Measurements from ENCODE around the gene BAD. TPM values are rescaled to one million over a fixed set of nuclear protein-coding genes. Genes with fewer than 3 reads are reported as not detected.
"Not testable (repeated sequence)": the region's sequence is repeated elsewhere in the genome, so short reads cannot be mapped to it uniquely, and the experiment has no call there.

BAD gene
- total RNA-seq, 2 donors from 2014 or later = 39.2 to 83.8 TPM

DNA sequence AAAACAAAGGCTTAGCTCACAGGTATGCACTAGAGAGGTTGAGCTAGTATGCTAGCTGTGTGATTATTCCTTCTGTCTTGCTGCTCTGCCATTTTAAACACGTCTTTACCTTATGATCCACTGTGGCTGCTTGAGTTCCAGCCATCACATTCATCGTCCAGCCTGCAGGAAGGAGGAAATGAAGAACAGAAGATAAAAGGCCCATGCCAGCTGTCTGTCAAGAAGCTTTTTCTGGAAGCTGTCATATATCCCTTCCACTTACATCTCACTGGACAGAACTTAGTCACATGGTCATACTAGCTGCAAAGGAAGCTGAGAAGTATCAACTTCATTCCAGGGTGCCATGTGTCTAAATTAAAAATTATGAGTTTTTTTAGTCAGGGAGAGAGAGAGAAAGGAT, 42.9 kb upstream of the BAD start:
- peaks cover 0 to 20% of the 10 kb centered on the region in 2 donors for H3K4me1 ChIP-seq (ENCODE audit: control insufficient read depth in 1 of 2, low read depth in 2 of 2)
- TF ChIP-seq CTCF (IDR thresholded peaks at IDR 0.05) = no peak
- no peaks in the 10 kb centered on the region for H3K27me3 ChIP-seq (replicated peaks; ENCODE audit: insufficient read depth)

GRCh38 chr11:64324692-64325469, 40.4 kb upstream of the BAD start:
- Histone ChIP-seq H3K27me3 (replicated peaks; ENCODE audit: insufficient read depth) (no peaks in the 10 kb centered on the region), H3K27ac (no peak overlapping the region), H3K36me3 (peaks cover 7% of the 10 kb centered on the region), H3K9me3 (no peaks in the 10 kb centered on the region), H3K4me1 (ENCODE audit: control insufficient read depth in 1 of 2, low read depth in 2 of 2) (peaks cover 0 to 12% of the 10 kb centered on the region in 2 donors), H3K4me3 (no peak overlapping the region)
- no peak for TF ChIP-seq CTCF (IDR thresholded peaks at IDR 0.05)
- no peak for ATAC-seq (ENCODE audit: insufficient number of reproducible peaks, low FRiP score, low read depth)
- DNase-seq (ENCODE audit: low spot score) = no peak

More for the DNA sequence above, 42.9 kb upstream of the BAD start:
- H3K27ac ChIP-seq = no peak overlapping the region
- H3K9me3 ChIP-seq = no peaks in the 10 kb centered on the region
- ATAC-seq (ENCODE audit: insufficient number of reproducible peaks, low FRiP score, low read depth) (no peak), DNase-seq (ENCODE audit: low spot score) (no peak)
- H3K36me3 ChIP-seq = no peaks in the 10 kb centered on the region
- H3K4me3 ChIP-seq = no peak overlapping the region

- H3K36me3 ChIP-seq; H3K9me3 ChIP-seq; H3K4me3 ChIP-seq; ATAC-seq (ENCODE audit: insufficient number of reproducible peaks, low FRiP score, low read depth); H3K27me3 ChIP-seq (replicated peaks; ENCODE audit: insufficient read depth); DNase-seq (ENCODE audit: low spot score); H3K4me1 ChIP-seq (ENCODE audit: control insufficient read depth in 1 of 2, low read depth in 2 of 2); H3K27ac ChIP-seq: not testable (repeated sequence)
These were observed 39.5 kb upstream of the BAD start for GRCh38 chr11:64323984-64324383.

DNA sequence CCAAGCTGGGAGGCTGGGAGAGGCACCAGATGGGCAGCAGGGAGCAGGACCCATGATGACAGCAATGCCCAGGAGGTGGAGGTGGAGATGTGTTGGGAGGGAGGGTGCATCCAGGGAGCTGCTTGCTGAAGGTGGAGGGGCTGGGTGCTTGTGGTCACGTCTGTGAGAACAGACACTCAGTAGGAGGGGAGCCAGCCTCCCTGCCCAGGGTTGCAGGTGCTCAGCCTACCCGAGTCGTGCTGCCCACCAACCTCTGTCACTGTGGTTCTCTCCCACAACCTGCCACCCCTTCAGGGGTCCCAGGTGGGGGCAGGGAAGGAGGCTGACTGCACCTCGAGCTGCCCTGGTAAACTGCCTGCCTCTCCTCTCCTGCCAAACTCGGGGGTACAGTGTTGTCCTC, 38.9 kb upstream of the BAD start:
- Histone ChIP-seq H3K36me3 (peaks cover 7% of the 10 kb centered on the region), H3K27ac (no peak overlapping the region), H3K27me3 (replicated peaks; ENCODE audit: insufficient read depth) (no peaks in the 10 kb centered on the region), H3K4me3 (no peak overlapping the region), H3K9me3 (no peaks in the 10 kb centered on the region), H3K4me1 (ENCODE audit: control insufficient read depth in 1 of 2, low read depth in 2 of 2) (peaks cover 4 to 8% of the 10 kb centered on the region in 2 donors)
- ATAC-seq (ENCODE audit: insufficient number of reproducible peaks, low FRiP score, low read depth) (no peak), DNase-seq (ENCODE audit: low spot score) (no peak)
- TF ChIP-seq CTCF (IDR thresholded peaks at IDR 0.05) = no peak

GRCh38 chr11:64322925-64323260, 38.4 kb upstream of the BAD start:
- H3K27ac ChIP-seq = no peak overlapping the region
- no peak for TF ChIP-seq CTCF (IDR thresholded peaks at IDR 0.05)
- peaks cover 7% of the 10 kb centered on the region for H3K36me3 ChIP-seq
- no peak for ATAC-seq (ENCODE audit: insufficient number of reproducible peaks, low FRiP score, low read depth)
- no peak for DNase-seq (ENCODE audit: low spot score)
- H3K4me3 ChIP-seq = no peak overlapping the region
- H3K27me3 ChIP-seq (replicated peaks; ENCODE audit: insufficient read depth) = no peaks in the 10 kb centered on the region
- H3K4me1 ChIP-seq (ENCODE audit: control insufficient read depth in 1 of 2, low read depth in 2 of 2) = peaks cover 4 to 8% of the 10 kb centered on the region in 2 donors
- no peaks in the 10 kb centered on the region for H3K9me3 ChIP-seq

GRCh38 chr11:64321533-64321932, 37.1 kb upstream of the BAD start:
- Histone ChIP-seq H3K4me3 (no peak overlapping the region), H3K27ac (no peak overlapping the region), H3K36me3 (peaks cover 7% of the 10 kb centered on the region), H3K27me3 (replicated peaks; ENCODE audit: insufficient read depth) (no peaks in the 10 kb centered on the region), H3K4me1 (ENCODE audit: control insufficient read depth in 1 of 2, low read depth in 2 of 2) (peaks cover 5 to 14% of the 10 kb centered on the region in 2 donors), H3K9me3 (no peaks in the 10 kb centered on the region)
- TF ChIP-seq CTCF (IDR thresholded peaks at IDR 0.05) = no peak
- ATAC-seq (ENCODE audit: insufficient number of reproducible peaks, low FRiP score, low read depth) = no peak
- DNase-seq (ENCODE audit: low spot score) = no peak
